C4-2B (cell line): Measurements from ENCODE around the gene MAN1A1.

ENCODE experiments used
- CTCF ChIP-seq: fragments of 450-650 bp; conservative IDR thresholded peaks from 2 replicates; pipeline ENCODE4 v1.5.1; 2017; ENCODE audit warnings: mild to moderate bottlenecking
- ZFX ChIP-seq: fragments of 450-650 bp; IDR thresholded peaks from 2 replicates; pipeline ENCODE4 v1.6.1; 2017

DNA sequence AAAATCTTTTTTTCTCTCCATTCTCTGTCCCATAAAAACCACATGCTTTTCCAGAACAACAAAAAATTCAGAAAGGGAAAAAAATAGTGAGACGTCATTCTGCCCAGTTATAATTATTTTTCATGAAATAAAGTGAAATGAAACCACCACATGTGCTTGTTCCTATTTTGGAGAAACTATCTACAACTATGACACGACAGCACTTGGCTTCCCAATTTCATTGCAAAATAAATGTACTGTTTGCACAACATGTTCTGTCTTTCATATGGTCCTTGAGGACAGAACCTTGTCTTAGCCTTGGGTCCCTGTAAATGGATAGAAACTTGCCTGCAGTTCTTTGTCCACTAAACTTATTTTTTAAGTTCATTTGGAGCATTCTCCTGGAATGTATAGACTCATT lies 5.6 kb upstream of the MAN1A1 start:
- no peak for TF ChIP-seq CTCF
- TF ChIP-seq ZFX, result no peak
